Superior temporal gyrus (tissue), 1 donor: Measurements from ENCODE around the gene TOP3B.
A peak's percentile ranks its signal among the peaks of the same experiment; 100 is the strongest.

Experiments
- DNase-seq: peaks from one replicate; pipeline ENCODE4 v3.0.0-alpha.2; 2016; ENCODE audit errors: extremely low spot score

The TOP3B gene

DNA sequence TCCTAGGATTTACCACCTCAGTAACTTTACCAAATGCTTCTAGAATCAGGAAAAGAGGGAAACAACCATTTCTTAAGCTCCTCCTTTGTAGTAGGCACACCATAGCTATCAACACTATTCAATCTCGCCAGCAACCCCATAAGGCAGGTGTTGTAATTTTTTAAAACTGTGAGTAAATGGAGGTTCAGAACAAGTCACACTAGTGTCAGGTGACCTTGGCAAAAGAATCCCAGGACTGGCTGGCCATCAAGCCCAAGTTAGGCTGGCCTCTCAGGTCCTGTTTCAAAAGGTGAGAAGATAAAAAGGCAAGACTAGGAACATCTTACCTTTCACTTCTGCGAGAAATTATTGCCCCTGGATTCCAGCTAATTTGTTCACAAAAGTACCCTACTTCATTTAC is 713 bp downstream of the TOP3B start:
- no peak for DNase-seq

DNA sequence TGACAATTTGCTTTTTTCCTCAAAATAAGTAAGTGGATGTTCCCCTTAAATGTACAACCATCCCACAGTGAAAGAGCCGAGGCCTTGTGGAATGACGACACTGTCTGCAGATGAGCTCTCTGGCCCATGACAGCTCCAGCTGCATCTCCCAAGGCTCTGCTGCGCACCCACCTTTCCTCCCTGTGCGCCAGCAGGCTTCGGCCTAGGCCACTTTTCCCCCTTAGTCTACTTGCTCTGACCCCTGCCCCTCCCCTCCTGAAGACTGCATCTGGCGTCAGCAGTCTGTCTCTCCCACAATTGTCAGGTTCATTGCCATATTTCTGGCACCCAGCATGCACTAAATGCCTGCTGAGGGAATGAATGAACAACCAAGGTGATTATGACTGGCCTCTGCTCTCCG is 2.0 kb downstream of the TOP3B start:
- no peak for DNase-seq

DNA sequence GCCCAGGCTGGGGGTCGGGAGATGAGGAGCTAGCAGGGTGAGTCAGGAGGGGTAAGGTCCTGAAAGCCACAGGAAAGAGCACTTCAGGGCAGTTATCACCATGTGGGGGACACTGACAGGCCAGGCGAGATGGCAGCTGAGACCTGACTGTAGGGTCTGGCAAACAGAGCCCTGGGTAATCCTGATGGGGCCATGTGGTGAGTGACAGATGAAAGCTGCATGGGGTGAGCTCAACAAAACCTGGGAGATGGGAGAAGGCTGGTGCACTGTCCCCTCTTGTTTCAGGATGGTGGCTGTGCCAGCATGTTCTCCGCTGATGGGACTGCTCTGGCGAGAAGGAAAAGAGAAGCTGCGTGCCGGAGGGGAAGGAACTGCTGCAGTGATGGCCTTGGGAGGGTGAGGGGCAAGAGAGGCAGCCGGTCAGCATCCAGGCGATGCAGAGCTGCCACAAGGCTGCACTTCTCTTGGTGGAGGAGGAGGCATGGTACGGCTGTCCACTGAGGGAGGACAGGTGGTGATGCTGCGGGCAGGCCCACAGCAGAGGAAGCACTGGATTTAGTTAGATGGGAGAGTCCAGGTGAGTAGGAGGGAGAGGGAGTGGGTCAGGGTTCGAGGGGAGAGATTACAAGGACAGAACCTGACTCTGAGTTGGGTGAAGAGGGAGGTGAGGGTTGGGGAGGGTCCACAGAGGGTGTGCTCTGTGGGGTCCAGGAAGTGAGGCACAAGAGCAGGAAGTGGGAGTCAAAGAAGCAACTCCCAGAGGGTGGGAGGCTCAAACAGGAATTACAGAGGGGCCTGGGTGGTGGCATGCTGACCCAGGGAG is 3.8 kb downstream of the TOP3B start:
- DNase-seq: no peak

DNA sequence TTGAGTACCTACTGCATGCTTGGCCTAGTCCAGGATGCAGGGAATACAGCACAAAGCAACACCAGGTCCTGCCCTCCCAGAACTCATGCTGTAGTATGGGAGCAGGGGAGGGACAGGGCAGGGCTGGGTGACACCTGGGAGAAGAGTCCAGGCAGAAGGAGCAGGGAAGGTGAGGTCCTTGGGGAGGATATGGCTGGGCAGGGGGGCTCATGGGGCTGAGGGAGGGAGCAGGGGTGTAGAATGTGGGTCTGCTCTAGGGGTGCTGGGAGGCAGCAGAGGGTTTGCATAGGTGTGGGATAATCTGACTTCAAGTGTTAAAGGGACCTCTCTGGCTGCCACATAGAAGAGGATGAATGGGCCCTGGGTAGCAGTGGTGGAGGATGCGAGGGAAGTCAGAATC is 4.8 kb downstream of the TOP3B start:
- DNase-seq: no peak

DNA sequence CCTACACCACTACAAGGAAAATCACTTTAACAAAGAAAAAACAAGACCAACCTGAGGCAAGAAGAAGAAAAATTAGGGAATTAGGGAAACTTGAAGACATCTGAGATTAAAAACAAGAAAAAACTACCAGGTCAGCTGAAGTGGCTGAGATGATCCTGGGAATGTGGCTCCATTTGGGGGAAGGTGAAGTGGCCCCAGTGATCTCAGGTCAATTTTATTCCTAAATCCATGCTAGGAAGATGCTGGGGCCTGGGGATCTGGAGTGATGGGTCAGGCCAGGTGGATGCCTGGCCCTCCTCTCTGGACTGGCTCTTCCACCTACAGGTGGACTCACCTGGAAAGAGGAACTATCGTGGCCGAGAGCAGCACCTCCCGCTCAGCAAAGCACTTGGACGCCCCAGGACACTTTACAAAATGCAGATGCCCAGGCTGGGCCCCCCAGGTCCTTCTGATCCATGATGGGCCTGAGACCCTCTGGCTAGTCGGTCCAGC is 6.7 kb downstream of the TOP3B start:
- no peak for DNase-seq

DNA sequence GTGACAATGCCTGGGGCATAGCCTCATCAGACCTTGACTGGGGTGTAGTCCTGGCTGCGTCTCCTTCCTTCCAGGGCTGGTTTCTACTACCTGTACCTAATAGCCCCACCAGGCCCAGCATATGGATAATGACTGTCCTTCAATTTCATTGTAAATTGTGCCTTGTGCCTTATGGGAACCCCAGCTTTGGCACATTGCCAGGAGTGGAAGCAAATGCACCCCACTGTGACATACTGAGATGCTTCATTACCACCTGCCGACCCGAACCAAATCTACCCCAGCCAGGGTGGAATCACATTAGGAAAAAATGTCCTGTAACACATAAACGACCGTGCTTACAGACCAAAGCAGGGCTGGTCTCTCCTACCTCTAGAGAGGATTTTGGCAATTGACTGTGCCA is 7.3 kb downstream of the TOP3B start:
- no peak for DNase-seq

DNA sequence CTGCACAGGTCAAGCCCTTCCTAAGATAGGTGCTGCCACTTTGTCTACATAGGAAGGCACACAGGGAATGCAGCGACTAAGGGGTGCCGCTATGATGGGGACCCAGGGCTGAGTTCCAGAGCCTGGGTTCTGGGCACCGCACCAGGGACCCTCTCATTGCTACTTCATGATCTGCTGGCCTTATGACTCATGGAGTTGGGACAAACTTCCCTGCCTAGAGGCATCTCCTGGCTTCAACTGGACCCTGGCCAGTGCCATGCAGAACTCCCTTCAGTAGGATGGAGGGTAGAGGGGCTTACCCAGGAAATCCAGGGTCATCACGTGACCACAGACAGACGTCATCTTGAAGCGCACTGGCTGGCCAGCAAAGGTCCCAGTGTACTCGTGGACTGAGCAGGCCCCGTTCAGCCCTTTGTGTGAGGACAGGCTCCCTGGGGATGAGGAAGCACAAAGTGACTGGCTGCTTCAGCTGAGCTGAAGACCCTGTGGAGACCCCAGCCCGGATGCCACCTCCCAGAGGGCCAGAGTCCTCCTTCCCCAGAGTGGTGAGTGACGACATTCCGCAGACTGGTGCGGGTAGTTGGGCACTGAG is 8.4 kb downstream of the TOP3B start:
- no peak for DNase-seq

DNA sequence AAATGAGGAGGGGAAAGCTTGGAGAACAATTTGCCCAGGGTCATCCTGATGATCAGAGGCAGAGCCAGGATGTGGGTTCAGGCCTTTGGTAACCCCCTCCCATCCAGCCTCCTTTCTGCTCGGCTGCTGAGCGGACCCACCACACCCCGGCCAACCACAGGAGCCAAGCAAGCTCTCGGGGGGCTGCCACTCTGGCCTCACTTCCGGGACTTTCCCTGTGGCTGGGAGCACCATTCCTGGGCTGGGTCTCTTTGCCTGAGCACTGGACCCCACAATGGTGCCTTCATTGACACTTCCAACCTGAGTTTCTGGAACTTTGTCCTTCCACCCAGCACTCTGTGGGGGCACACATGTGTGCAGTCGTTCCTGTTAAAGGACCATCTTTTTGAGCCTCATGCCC is 9.8 kb downstream of the TOP3B start:
- DNase-seq: no peak

DNA sequence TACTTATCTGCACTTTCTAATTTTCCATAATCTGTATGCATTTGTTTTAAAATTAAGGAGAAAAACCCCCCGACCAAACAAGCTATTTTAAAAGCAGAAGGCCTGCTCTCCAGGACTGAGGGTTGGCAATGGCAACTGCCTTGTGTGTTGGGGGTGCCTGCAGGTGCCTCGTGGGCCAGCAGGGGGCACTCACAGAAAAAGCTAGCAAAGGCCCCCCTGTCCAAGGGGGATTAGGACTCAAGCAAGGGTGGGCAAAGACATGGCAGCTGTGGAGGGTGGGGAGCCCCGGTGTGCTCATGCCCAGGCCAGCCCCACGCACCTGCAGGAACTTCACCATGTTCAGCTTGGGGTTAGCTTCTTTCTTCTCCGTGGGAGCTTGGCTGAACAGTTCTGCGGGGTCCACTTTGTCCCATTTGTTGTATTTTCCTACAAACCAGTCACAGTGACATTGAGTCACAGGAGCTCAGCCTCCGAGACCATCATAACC is 10.3 kb downstream of the TOP3B start:
- peak; percentile 30 for DNase-seq

DNA sequence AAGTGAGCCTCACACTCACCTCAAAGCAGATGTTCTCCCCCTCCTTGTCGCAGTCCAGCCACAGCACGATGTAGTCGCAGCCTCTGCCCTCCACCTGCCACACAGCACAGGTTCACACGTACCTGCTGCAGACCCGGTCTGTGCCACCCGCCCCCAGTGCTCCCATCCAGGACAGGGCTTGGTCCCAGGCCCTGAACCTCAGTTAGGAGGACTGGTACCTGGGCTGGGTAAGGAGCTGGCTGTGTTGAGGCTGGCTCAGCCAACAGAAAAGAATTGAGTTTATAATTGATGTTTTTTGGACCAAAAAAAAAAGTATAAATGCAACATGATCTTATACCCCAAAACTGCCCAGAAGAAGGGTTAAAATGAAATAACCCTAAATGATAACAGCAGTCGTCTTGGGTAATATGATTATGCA is 10.7 kb downstream of the TOP3B start:
- DNase-seq: no peak

DNA sequence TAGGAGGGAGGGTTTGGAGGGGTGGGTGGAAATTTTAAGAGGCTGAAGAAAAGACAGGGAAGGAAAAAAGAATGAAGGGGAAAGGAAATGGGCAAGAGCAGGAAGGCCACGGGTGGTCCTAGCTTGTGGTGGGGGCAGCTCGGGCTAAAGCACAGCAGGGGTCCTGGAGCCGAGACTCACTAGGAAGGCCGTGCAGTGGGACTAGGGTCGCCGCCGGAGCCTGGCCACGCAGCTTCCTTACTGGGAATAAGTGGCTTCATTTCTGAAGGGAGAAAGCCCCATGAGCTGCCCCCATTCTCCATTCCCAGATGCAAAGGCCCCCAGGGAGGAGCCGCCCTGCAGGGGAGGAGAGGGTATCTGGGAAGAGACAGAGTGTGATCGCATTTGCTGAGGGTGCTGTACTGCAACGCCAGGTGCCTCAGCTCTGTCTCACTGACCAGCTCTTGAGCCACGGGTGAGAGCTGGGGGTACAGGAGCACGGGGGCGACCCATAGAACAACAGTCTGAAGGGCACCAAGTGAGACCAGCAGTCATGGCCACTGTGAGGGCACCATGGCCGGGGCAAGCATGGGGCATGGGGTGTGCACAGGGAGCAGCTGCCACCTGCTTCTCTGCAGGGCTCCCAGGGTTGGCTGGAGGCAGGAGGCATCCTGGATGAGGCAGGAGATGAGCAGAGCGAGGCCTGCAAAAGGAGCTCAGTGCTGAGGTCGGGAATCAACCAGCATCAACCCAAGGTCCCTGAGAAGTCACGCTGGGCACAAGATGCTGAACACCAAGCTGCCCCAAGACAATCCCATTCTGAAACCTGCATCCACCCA is 11.6 kb downstream of the TOP3B start:
- DNase-seq: no peak

DNA sequence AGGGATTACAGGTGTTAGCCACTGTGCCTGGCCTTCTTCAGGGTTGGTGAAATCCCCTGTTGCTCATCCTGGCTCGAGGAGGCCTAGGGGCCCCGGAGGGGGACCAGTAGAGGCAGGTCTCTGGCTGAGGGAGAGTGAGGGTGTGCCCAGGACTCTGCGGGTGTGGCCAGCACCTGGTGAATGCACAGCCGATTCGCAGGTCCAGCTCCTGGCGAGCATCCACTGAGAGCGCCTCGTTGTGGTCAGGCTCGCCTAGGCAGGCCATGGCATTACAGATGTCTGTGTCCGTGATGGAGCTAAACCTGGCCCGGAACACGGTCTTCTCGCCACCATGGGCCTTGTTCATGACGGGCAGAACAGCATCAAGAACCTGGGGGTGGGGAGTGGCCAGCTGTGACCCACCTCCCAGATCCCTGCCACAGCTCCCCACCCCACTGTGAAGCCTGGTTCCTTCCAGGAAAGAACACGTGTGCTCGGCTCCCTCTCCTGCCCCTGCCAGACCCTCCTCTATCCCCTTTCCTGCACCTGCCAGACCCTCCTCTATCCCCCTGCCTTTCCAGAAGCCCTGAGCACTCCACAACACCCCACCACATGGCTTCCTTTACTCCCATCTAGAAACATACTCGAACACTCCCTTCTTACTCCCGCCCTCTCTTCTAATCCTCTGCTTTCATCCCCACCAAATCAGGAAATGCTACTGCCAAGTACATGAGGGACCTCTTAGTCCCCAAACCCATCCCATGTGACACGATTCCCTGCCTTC is 12.4 kb downstream of the TOP3B start:
- no peak for DNase-seq

DNA sequence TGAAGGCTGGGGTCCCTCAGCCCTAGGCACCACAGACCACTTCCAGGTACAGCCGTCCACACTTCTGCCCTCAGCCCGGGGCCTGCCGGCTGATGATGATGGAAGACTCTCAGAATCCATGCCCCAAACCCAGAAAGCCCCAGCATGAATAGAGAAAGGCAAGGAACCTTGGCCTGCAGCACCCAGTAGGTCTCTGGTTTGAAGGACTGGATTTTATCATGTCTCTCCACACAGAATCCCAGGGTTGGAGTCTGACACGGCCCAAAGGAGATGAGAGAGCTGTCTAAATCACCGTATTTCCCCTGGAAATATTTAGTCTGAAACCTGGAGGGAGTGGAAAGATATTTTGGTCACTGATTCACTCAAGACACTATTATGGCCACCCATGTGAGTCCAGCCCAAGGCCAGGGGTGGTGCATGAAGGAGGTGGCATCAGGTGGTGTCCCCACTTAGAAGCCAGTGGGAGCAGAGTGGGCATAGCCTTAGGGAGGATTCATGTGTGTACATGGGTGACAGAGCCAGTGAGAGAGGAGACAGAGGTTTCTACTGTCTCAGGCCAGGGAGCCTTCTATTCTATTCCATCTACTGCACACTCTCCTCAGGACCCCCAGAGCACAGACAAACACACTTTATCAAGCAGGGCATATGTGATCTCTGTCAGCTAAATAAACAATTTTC is 14.0 kb downstream of the TOP3B start:
- no peak for DNase-seq

DNA sequence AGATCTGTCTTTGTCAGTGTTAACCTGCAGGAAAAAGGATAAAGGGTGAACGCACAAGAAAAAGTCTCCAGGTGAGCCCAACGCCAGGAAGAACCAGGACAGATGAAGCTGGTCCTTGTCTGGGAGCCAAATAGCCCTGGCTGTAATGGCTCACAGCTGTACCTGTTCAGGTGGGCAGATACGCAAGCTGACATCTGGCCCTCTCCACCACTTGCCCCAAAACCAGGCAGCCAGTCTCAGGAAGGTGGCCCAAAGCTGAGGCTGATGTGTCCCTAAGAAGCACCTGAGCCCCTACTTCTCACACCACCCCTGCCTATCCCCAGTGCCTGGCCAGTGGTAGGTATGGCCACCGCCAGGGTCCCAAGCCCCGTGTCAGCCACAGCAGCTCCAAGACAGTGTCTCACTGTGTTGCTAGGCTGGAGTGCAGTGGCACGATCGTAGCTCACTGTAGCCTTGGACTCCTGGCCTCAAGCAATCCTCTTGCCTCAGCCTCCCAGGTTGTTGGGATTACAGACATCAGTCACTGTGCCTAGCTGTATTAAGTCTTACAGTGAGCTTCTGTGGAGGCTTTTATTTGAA is 14.8 kb downstream of the TOP3B start:
- DNase-seq: no peak

DNA sequence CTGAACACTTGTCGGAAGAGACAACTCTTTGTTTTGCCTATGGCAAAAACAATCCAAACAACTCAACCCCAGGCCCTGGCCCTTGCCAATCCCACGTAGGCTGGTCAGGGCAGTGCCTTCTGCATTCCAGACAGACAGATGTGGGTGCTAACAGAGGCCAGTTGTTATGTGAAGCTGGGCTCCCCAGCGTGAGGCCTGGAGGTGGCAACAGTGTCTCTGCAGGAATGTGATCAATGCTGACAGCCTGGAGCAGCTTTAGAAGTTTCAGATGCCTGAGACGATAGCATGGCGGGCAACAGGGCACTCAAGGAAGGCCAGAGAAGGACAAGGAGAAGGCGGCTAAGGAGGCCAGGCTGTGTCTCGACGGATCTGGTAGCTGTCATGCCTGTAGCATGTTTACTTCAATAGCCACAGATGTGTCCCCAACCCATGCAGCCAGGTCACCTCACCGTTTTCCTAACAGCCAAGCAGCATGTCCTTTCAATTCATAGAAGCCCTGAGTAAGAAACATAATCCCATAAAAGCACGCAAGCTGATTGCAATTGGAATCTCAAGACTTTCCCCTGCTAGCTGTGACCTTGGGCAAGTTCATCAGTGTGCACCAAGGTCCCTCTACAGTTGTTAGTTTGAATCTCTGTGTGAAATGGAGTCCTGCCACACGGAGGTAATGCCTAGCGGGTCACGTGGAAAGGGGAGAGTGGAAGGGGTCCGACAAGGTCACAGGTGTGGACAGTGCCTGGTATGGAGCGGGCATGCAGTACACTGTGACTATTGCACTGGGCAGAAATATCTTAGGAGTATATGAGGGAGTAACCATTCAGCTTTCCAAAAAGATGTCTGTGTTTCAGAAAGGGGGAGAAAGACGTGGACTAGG is 15.7 kb downstream of the TOP3B start:
- no peak for DNase-seq

DNA sequence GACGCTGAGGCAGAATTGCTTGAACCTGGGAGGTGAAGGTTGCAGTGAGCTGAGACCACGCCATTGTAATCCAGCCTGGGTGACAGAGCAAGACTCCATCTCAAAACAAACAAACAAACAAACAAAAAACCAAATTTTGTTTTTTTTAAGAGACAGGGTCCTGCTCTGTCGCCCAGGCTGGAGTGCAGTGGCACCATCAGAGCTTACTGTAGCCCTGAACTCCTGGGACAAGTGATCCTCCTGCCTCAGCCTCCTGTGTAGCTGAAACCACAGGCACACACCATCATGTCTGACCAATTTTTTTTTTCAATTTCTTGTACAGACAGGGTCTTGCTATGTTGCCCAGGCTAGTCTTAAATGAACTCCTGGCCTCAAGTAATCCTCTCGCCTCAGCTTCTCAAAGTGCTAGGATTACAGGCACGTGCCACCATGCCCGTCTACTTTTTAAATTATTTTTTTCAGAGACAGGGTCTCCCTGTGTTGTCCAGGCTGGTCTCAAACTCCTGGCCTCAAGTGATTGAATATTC is 16.8 kb downstream of the TOP3B start:
- DNase-seq: no peak

DNA sequence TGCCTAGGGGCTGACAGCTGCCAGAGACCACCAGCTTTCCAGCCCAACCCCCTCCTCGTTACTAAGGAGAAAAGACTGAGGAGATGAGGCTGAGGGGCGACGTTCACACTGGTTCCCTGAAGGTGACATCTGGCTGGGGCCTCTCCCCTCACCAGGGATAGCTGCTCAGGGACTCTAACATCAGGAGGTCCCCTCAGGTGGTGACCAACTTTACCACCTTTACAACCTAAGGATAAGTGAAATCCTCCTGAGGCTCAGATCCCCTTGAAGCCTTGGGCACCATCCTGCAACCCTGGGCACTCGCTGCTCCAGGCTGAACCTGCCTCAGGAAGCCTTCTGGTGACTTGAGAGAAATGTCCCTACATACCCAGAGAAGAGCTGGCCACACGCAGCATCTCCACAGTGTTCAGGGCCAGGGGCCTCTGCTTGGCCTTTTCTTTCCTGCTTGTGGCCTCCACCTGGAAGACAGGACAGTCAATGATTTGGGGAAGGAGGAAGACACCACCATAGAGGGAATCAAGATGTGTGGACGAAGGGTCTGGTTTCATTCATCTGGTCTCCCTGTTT is 17.6 kb downstream of the TOP3B start:
- no peak for DNase-seq

DNA sequence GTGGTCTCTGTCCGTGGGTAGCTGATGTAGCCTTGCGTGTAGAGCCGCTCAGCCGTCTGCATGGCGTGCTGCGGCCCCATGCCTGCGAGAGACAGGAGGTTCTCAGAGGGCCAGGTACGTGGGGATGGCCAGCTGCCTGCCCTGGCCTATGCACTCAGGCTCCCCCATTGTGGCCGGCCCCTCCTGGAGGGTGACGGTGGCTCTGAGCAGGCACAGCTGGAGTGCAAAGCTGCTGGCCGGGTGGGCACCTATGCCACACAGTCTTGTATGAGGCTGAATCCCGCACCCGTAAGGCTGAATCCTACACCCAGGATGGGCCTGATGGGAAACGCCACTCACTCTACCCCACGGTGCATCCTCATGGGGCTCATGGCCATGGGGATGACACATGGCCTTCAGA is 18.4 kb downstream of the TOP3B start:
- no peak for DNase-seq

DNA sequence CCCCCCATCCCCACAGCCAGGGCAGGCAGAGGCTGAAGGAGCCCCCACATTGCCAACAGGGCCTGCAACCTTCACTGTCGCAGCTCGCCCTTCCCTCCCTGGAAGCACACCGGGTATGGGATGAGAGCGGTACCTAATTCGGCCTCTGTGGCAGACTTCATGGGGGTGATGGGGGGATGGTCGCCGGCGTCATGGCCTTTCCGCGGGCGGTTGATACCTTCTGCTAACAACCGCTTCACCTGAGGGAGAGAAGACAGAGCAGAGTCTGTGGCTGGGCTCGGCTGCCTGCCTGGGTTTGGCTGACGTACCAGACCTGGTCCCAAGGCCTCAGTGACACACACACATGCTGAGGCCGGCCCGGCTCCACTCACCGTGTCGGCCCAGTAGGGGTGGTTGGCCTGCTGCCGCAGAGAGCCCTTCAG is 18.8 kb downstream of the TOP3B start:
- DNase-seq: no peak
